Rectal smooth muscle tissue (tissue), 1 donor: Measurements from ENCODE around the gene WNT5A.

Experiments used
- H3K27ac ChIP-seq: one replicate; pipeline ENCODE4 v1.7.0; 2013; ENCODE audit warnings: low read depth, low read length, inconsistent platforms
- H3K27me3 ChIP-seq: one replicate; pipeline ENCODE4 v1.7.0; 2013; ENCODE audit warnings: low read length; ENCODE audit not compliant: control insufficient read depth, insufficient read depth
- H3K36me3 ChIP-seq: one replicate; pipeline ENCODE4 v1.7.0; 2013; ENCODE audit warnings: low read length; ENCODE audit not compliant: control insufficient read depth, insufficient read depth
- H3K4me1 ChIP-seq: one replicate; pipeline ENCODE4 v1.7.0; 2013; ENCODE audit warnings: low read length; ENCODE audit not compliant: control insufficient read depth, insufficient read depth
- H3K4me3 ChIP-seq: one replicate; pipeline ENCODE4 v1.7.0; 2013; ENCODE audit warnings: low read length
- H3K9ac ChIP-seq: one replicate; pipeline ENCODE4 v1.7.0; 2013; ENCODE audit warnings: low read length

The WNT5A gene

GRCh38 chr3:55471084-55471483, 16.0 kb downstream of the WNT5A start:
- Histone ChIP-seq H3K4me3 (no peak overlapping the region), H3K9ac (no peak overlapping the region), H3K27ac (no peak overlapping the region), H3K36me3 (peaks cover 3% of the 10 kb centered on the region), H3K4me1 (no peaks in the 10 kb centered on the region), H3K27me3 (no peaks in the 10 kb centered on the region)

- no peak overlapping the region for H3K27ac ChIP-seq
- no peaks in the 10 kb centered on the region for H3K27me3 ChIP-seq
- no peak overlapping the region for H3K4me3 ChIP-seq
- peaks cover 3% of the 10 kb centered on the region for H3K36me3 ChIP-seq
- H3K9ac ChIP-seq: no peak overlapping the region
- no peaks in the 10 kb centered on the region for H3K4me1 ChIP-seq
These were observed 17.1 kb downstream of the WNT5A start for GRCh38 chr3:55469957-55470526.

DNA sequence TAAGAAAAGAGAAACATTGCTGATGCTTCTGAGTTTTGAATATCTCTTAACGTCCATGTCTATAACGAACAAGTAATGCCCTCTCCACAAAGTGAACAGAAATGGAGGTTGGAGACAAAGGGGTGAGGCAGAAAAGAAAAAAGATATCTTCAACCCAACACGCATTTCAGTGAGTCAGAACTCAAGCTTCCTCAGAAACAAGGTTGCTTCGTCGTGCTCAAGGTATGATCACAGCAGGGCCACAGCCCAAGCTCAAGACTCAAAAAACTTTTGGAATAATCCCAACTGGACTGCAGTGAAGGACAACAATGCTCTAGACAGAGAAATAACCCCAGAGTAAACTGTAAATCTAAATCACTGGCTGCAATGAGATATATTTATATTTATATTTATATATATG, 18.9 kb downstream of the WNT5A start:
- Histone ChIP-seq H3K36me3 (peaks cover 3% of the 10 kb centered on the region), H3K4me1 (no peaks in the 10 kb centered on the region), H3K27me3 (no peaks in the 10 kb centered on the region), H3K27ac (no peak overlapping the region), H3K4me3 (no peak overlapping the region), H3K9ac (no peak overlapping the region)

- Histone ChIP-seq H3K27me3 (no peaks in the 10 kb centered on the region), H3K4me1 (no peaks in the 10 kb centered on the region), H3K9ac (no peak overlapping the region), H3K4me3 (no peak overlapping the region), H3K36me3 (peaks cover 3% of the 10 kb centered on the region), H3K27ac (no peak overlapping the region)
These were observed 20.0 kb downstream of the WNT5A start for GRCh38 chr3:55467099-55467498.

- Histone ChIP-seq H3K9ac (no peak overlapping the region), H3K27me3 (no peaks in the 10 kb centered on the region)
These were observed 20.6 kb downstream of the WNT5A start for GRCh38 chr3:55466526-55466925.

GRCh38 chr3:55461896-55462295, 25.2 kb downstream of the WNT5A start:
- no peaks in the 10 kb centered on the region for H3K36me3 ChIP-seq
- H3K9ac ChIP-seq: no peak overlapping the region
- H3K27ac ChIP-seq: no peak overlapping the region
- no peaks in the 10 kb centered on the region for H3K27me3 ChIP-seq
- no peaks in the 10 kb centered on the region for H3K4me1 ChIP-seq
- no peak overlapping the region for H3K4me3 ChIP-seq

More at GRCh38 chr3:55466526-55466925, 20.6 kb downstream of the WNT5A start:
- no peak overlapping the region for H3K4me3 ChIP-seq
- H3K27ac ChIP-seq: no peak overlapping the region
- peaks cover 3% of the 10 kb centered on the region for H3K36me3 ChIP-seq
- H3K4me1 ChIP-seq: no peaks in the 10 kb centered on the region

DNA sequence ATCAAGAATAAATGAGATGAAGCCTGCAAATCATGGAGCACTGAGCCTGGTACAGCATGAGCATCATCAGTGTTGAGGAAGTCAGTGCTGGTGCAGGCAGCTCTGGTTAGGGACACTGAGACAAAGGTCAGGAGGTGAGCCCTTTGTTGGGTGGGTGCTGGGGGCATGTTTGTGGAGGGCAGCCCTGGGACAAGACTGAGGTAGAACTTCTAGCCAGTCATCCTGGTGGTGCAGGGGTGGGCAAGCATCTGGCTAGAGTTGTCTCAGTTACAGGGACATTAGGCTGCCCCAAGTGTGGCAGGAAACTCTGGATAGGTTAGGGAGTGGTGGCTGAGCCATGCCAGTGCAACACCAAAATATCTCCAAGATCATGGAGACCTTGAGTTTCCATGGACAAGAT, 27.3 kb downstream of the WNT5A start:
- Histone ChIP-seq H3K4me1 (no peaks in the 10 kb centered on the region), H3K27me3 (no peaks in the 10 kb centered on the region), H3K36me3 (no peaks in the 10 kb centered on the region), H3K27ac (no peak overlapping the region), H3K4me3 (no peak overlapping the region), H3K9ac (no peak overlapping the region)

GRCh38 chr3:55458181-55458790, 28.8 kb downstream of the WNT5A start:
- Histone ChIP-seq H3K4me3 (no peak overlapping the region), H3K4me1 (no peaks in the 10 kb centered on the region), H3K9ac (no peak overlapping the region), H3K36me3 (no peaks in the 10 kb centered on the region), H3K27ac (no peak overlapping the region), H3K27me3 (no peaks in the 10 kb centered on the region)

GRCh38 chr3:55455915-55456314, 31.2 kb downstream of the WNT5A start:
- Histone ChIP-seq H3K4me3 (no peak overlapping the region), H3K27me3 (no peaks in the 10 kb centered on the region), H3K9ac (no peak overlapping the region), H3K4me1 (no peaks in the 10 kb centered on the region), H3K36me3 (no peaks in the 10 kb centered on the region), H3K27ac (no peak overlapping the region)

DNA sequence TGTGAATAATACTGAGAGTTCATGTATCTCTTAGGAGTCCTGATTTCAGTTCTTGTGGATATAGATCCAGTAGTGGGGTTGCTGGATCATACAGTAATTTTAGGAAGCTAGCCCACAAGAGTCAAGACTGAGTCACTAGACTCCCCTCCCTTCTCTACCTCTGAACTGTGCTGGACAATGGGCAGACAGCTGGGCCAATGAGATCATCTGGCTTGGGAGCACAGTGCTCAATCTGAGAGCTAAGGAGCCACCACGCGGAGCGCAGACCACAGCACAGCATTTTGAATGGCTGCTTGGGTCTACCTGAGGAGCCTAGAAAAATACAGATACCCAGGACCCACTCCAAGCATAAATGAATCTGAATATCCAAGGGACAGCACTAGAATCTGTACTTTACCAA, 32.5 kb downstream of the WNT5A start:
- H3K36me3 ChIP-seq: no peaks in the 10 kb centered on the region
- no peak overlapping the region for H3K27ac ChIP-seq
- H3K27me3 ChIP-seq: no peaks in the 10 kb centered on the region
- H3K4me1 ChIP-seq: no peaks in the 10 kb centered on the region
- H3K4me3 ChIP-seq: no peak overlapping the region
- H3K9ac ChIP-seq: no peak overlapping the region

DNA sequence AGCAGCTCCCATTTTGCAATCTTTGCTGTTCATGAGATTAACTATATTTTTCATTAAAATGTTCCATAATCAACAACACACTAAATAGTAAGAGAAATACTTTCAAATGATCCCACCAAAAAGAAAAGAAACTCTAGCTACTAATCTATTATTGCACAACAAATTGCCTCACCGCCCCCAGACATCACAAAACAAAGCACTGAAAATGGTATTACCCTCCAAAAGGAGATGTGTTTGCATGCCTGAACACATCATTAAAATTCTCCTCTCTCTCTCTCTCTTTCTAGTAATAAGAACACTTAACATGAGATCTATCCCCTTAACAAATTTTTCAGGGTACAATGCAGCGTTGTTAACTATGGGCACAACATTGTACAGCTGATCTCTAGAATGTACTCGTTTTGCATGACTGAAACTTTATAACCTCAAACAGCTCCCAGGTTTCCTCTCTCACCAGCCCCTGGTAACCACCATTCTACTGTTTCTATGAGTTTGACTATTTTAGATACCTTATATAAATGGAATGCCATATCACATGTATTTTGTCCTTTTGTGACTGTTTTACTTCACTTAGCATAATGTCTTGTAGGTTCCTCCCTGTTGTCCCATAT, 33.1 kb downstream of the WNT5A start:
- Histone ChIP-seq H3K4me3 (no peak overlapping the region), H3K27me3 (no peaks in the 10 kb centered on the region), H3K27ac (no peak overlapping the region), H3K4me1 (no peaks in the 10 kb centered on the region), H3K9ac (no peak overlapping the region), H3K36me3 (no peaks in the 10 kb centered on the region)

DNA sequence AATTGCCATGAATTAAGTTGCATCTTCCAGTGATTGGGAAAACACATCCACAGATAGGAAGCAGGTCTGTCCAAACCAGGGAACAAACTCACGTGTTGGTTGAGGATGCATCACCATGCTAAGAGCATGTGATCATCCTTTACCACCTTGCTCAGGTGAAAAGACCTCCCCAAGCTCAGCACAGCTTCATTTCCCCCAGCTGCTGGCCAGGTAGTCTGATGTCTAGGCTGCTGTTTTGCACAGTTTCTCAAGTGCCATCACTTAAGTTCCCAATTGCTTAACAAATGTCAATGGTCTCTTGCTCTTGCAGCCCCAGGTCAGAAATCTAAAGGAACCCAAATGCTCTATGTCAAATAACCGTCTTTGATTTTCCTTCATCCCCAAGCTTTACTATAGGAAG, 34.2 kb downstream of the WNT5A start:
- H3K27me3 ChIP-seq: no peaks in the 10 kb centered on the region
- no peak overlapping the region for H3K9ac ChIP-seq
- no peaks in the 10 kb centered on the region for H3K36me3 ChIP-seq
- no peaks in the 10 kb centered on the region for H3K4me1 ChIP-seq
- no peak overlapping the region for H3K4me3 ChIP-seq
- H3K27ac ChIP-seq: no peak overlapping the region

- no peaks in the 10 kb centered on the region for H3K27me3 ChIP-seq
- H3K36me3 ChIP-seq: no peaks in the 10 kb centered on the region
- H3K9ac ChIP-seq: no peak overlapping the region
- H3K4me1 ChIP-seq: no peaks in the 10 kb centered on the region
- H3K27ac ChIP-seq: no peak overlapping the region
- H3K4me3 ChIP-seq: no peak overlapping the region
These were observed 37.6 kb downstream of the WNT5A start for GRCh38 chr3:55449527-55449926.
